SIG-M5 (cell line): Measurements from ENCODE around the gene ANKHD1.
A peak's percentile ranks its signal among the peaks of the same experiment; 100 is the strongest.

Experiments used
- DNase-seq: peaks from one replicate; lab custom pipeline; 2025; lab: John Stamatoyannopoulos, UW

The ANKHD1 gene

GRCh38 chr5:140546851-140547507 lies 145.3 kb downstream of the ANKHD1 start:
- no peak for DNase-seq

DNA sequence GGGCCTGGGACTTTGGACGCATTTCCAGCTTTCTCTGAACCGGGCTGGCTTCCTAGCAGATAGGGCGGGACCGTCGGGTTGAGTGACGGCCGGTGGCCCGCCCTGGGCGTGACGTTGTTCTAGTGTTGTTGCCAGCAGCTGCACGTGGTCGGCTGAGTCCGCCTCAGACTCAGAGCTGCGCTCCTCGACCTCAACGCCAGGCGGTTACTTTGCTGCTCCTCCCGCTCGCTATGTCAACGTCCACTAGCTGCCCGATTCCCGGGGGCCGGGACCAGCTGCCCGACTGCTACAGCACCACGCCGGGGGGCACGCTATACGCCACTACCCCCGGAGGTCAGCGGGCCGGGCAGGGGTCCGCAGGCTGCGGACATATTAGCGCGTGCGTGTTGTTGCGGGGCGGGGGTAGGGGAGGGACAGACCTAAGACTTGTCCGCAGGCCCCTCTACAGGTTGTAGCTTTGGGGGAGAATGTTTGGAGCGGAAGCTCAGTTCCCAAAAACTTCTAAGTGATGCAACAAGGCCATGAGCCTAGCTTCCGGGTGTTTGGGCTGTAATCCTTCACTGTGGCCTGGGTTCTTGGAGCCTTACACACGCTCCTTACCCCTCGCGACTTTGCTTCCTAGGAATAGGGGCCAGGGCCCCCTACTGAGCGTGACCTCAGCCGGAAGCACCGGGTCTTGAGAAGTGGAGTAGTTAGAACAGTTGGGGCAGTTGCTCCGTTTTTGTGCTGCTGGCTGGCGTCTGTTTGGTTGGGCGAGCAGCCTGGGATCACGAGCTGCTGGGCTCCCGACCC lies 146.1 kb downstream of the ANKHD1 start, which contains the start of gene EIF4EBP3:
Gene EIF4EBP3 (plus strand): TSS at position 155 of the 792 bp plus-strand sequence. CDS start 76 bp downstream, at position 231.
- peak; percentile 56 for DNase-seq

DNA sequence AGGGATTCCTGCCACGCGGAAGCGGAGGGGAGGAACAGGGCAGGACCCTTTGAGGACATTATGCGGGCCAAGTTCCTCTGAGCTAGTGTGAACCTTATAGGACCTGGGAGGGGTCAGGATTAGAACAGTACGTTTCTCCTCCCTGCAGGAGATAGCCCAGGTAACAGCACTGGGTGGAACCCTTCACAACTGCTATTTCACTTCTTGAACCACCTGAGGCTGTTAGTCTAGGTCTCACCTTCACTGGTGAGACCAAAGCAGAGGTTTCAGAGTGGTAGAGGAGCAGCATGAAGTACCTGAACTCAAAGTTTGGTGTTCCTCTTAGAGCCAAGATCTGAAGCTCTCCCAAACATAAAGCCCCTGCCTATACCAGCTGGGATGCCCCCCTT lies 146.7 kb downstream of the ANKHD1 start:
- no peak for DNase-seq

GRCh38 chr5:140548791-140549190 lies 147.2 kb downstream of the ANKHD1 start:
- no peak for DNase-seq

DNA sequence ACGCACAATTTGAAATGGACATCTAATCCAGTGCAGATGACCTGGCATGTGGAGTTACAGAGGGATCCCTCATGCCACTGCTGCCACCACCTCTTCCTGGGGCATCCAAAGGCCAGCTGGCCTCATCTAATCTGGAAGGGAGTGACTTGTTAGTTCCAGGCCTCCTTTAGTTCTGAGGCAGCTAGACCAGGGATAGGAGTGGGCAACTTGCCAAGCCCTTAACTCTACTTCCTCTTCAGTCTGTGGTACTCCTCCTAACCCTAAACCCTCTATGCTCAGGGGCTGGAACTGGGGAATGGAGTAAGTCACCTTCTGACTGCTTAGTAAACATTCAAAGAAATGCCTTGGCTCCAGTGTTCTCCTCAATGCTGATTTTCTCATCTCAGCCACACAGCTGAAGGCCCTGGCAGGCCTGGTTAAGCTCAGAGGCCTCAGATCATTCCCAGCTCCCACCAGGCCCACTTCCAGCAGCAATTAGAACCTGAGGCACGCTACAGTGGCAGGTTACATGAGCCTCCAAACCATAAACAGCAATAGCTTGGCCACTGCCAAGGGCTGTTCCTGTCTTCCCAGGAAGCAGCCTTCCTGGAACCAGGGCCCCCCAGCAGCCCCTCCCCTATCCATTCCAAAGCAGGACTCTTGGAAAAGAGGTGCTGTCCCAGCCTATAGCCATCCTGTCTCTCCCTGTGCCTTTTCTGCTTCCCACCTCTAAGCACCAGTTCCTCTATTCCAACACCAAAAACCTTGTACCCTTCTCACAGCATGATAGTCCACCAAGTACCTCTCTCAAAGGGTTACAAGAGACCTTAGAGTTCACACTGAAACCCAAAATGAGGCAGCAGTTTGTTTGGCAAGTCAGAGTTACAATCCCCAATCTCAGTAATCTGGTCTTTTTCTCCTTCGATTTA lies 147.9 kb downstream of the ANKHD1 start:
- DNase-seq, result peak; percentile 57

- DNase-seq, result no peak
Measured at GRCh38 chr5:140550147-140551079, 148.8 kb downstream of the ANKHD1 start.

DNA sequence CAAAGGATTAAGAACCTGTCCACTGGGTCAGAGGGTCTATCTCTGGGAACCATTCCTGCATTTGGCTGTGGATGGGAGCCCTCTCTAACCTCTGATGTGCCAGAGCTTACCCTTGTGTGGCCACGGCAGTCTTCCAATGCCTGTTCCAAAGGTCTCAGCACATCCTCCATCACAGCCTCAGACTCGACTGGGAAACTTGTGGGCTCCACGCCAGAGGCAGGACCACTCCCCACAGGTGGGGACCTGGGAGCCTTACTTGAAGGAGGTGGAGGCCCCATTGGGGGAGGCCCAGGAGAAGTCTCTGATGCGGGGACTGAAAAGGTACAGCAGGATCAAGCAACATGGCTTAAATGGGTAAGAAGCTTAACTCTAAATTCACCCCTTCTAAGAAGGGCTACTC lies 150.2 kb downstream of the ANKHD1 start:
- no peak for DNase-seq

- peak; percentile 54 for DNase-seq
Measured at GRCh38 chr5:140553657-140554056, 152.0 kb downstream of the ANKHD1 start.

DNA sequence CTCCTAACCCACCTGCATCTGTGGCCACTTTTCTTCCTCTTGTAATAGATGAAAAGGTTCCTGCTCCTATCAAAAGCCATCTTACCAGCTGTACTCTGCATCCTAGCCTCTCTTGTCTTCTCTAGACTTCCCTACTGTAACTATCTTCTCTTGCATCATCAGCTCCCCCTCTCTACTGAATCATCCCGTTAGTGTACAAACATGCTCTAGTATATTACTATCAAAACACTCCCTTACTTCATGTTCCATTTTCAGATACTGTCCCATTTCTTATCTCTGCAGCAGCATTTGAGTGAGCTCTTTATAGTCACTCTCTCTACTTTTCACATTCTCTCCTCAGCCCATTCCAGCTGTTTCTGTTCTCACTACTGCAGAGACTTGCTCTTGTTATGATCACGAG lies 152.8 kb downstream of the ANKHD1 start:
- no peak for DNase-seq

DNA sequence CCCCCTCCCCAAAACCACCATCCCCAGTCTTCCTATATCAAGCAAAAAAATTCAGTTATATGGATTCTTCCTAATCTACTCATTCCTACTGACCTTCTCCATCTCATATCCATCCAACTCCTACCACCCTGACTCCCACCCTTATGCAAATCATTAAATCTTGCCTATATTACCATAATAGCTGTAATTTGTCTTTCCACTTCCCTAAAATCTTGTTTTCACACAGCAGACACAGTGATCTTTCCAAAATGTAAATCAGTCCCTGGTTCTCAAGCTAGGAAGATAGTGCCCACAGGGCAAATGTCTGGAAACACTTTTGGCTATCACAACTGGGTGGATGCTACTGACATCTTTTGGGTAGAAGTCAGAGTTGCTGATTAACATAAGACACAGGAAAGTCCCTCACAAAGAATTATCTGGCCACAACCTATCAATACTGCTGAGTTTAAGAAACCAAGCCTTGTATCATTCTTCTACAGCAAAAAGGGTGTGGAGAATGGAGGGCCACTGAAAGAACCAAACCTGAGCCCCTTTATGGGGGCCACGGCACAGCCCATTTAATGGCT lies 154.2 kb downstream of the ANKHD1 start:
- DNase-seq, result no peak

DNA sequence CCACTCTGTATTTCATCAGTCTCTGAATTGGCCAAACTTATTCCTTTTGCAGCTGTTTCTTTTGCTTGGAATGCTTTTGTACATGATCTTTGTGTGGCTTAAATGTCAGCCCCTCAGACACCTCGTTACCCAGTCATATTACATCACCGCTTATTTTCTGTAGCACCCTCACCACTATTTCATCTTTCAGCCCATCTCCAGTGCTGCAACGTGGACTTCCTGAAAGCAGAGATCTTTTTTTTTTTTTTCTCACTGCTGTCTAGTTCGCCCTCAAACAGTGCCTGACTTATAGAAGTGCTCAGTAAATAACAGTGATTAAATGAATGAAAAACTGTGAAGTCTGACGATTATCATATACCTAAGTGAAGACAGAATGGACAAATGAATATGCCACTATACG lies 154.8 kb downstream of the ANKHD1 start:
- peak; percentile 49 for DNase-seq

DNA sequence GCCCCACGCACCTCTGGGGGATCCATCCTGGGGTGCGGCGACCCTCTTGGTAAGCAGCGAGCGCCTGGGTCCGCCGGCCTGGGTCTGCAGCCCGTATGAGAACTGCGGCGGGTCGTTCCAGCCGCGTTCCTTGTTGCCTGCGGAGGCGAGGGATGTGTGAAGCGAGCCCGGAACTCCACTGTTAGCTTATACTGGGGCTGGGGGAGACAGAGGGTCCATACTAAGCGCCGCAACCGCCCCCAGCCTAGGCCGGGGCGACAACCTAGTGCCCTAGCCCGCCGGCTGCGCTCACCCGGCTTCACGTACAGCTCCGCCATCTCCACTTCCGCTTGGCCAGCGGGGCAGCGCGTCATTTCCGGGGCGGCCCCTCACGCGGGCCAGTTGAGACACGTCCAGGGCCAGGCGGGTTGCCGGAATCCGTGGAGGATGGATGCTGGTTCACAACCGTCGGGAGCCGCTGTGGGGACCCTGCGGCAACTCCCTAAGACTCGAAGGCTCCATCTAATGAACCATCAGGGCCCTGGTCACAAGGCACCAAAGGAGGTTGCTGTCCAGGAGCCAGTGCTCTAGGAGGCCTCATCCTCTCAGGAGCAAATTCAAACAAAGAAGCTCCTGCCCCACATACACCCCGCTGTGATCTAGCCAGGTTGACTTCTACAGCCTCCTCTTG lies 155.6 kb downstream of the ANKHD1 start, which contains the start of gene SRA1:
Gene SRA1 (minus strand): TSS at position 338 of the 670 bp plus-strand sequence. CDS start 21 bp downstream, at position 317.
- no peak for DNase-seq

GRCh38 chr5:140557965-140558364 lies 156.3 kb downstream of the ANKHD1 start:
- DNase-seq, result no peak

- no peak for DNase-seq
Measured at GRCh38 chr5:140558542-140558941, 156.9 kb downstream of the ANKHD1 start.

GRCh38 chr5:140560227-140560626 lies 158.6 kb downstream of the ANKHD1 start:
- DNase-seq, result no peak

DNA sequence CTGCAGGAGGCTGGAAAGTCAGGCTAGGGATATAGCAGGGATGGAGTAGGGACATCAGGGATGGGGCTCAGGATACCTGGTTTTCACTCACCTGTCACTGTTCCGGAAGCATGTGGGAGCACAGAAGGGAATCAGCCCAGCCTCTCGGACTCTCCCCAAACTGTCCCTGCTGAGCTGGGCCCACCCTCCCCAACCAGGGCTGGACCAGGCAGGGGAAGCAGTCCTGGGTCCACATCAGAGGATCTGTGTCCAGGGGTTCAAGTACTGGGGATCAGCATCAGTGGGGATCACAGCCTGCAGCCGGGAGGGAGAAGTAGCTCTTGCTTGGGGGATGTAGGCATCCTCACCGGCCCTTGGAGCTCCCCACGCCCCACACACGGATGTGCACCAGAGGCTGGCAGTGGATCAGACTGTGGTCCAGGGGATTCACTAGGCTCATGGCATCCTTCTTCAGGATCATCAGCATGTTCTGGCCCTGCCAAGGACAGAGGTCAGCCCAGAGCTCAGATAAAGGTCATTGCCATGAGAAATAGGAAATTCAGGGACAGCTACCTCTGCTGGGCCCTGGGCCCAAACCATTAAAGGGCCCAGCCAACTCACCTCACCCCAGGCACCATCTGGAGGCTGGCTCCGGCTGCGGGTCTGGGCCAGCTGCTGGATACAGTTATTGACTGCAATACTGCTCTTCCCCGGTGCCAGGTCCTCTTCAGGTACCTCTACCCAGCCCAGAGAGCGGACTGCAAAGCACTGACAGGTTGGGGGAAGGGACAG lies 160.3 kb downstream of the ANKHD1 start:
- no peak for DNase-seq

- no peak for DNase-seq
Measured at GRCh38 chr5:140563596-140563995, 162.0 kb downstream of the ANKHD1 start.

DNA sequence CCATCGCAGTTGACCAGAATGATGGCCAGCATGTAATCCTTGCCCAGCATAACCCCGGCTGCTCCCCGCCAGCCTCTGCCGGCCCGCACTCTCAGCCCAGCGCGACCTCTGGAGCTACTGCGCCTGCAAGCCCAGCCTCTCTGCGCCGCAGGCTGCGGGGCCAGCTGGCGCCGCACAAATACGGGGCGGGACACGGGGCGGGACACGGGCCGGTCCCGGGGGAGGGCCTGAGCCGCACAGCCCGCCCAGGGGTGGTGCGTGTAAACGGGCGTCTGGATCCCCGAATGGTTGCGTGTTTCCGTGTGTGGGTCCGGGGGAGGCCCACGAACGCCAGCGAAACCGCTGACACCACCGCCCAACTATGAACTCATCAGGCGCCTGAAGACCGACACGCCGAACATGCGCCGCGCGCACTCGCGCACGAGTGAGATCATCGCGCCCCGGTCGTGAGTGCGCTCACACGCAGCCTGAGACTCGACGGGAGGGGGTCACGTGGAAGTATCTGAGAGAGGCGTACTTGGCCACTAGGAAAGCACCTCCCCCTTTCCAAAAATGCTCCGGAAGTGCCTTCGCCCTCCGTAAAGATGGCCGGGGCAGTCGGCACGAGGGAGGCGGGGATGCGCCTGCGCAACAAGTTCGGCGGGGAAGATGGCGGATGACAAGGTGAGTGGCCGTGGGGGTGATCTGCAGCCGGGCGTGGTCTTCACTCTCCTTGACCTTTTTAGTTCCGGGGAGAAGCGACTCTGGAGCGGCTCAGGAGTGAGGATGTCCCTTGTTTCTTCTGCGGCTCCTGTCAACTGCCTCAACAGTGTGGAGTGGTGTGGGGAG lies 162.8 kb downstream of the ANKHD1 start, which contains the start of the genes APBB3 and SLC35A4:
Gene APBB3 (minus strand): TSS at position 403 of the 828 bp plus-strand sequence. CDS start 353 bp downstream, at position 50.
Gene SLC35A4 (plus strand): TSS at position 633 of the 828 bp plus-strand sequence. CDS start 2,342 bp downstream, outside the sequence.
- DNase-seq, result peak; percentile 93
